ENCODE measurements around the gene PITPNM1.

DNA sequence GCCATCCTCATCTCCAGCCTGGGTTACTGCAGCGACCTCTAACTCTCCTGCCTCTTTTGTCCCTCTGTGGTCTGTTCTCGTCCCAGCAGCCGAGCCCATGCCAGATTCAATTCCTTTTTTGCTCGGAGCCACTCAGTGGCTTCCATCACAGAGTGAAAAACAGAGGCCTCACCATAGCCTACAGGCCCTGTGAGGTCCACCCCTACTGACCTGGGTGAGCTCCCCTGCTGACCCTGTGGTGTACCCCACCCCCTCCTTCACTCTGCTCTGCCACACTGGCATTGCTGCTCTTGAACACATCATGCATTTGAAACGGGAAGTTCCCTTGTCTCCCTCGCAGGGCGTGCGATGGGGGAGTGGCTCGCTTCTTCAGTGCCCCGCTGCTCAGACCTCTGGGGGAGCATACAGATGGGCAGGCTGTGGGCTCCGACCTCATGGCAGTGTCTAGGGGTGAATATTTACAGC, 20.3 kb downstream of the PITPNM1 start:
- TF ChIP-seq, protein P1, sequence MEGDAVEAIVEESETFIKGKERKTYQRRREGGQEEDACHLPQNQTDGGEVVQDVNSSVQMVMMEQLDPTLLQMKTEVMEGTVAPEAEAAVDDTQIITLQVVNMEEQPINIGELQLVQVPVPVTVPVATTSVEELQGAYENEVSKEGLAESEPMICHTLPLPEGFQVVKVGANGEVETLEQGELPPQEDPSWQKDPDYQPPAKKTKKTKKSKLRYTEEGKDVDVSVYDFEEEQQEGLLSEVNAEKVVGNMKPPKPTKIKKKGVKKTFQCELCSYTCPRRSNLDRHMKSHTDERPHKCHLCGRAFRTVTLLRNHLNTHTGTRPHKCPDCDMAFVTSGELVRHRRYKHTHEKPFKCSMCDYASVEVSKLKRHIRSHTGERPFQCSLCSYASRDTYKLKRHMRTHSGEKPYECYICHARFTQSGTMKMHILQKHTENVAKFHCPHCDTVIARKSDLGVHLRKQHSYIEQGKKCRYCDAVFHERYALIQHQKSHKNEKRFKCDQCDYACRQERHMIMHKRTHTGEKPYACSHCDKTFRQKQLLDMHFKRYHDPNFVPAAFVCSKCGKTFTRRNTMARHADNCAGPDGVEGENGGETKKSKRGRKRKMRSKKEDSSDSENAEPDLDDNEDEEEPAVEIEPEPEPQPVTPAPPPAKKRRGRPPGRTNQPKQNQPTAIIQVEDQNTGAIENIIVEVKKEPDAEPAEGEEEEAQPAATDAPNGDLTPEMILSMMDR (conservative IDR thresholded peaks at IDR 0.05; ENCODE audit: low read depth in 2 of 2): no peak
- no peak for TF ChIP-seq POLR2AphosphoS5 (IDR thresholded peaks at IDR 0.05; ENCODE audit: low read depth)
- no peak for TF ChIP-seq ZNF331 (CRISPR knock-in tag; IDR thresholded peaks at IDR 0.05; ENCODE audit: low read depth)
- TF ChIP-seq CREB1 (CRISPR knock-in tag; IDR thresholded peaks at IDR 0.05; ENCODE audit: low read depth): no peak
- TF ChIP-seq, protein P2, sequence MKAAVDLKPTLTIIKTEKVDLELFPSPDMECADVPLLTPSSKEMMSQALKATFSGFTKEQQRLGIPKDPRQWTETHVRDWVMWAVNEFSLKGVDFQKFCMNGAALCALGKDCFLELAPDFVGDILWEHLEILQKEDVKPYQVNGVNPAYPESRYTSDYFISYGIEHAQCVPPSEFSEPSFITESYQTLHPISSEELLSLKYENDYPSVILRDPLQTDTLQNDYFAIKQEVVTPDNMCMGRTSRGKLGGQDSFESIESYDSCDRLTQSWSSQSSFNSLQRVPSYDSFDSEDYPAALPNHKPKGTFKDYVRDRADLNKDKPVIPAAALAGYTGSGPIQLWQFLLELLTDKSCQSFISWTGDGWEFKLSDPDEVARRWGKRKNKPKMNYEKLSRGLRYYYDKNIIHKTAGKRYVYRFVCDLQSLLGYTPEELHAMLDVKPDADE (IDR thresholded peaks at IDR 0.05): no peak
- TF ChIP-seq, protein P3, sequence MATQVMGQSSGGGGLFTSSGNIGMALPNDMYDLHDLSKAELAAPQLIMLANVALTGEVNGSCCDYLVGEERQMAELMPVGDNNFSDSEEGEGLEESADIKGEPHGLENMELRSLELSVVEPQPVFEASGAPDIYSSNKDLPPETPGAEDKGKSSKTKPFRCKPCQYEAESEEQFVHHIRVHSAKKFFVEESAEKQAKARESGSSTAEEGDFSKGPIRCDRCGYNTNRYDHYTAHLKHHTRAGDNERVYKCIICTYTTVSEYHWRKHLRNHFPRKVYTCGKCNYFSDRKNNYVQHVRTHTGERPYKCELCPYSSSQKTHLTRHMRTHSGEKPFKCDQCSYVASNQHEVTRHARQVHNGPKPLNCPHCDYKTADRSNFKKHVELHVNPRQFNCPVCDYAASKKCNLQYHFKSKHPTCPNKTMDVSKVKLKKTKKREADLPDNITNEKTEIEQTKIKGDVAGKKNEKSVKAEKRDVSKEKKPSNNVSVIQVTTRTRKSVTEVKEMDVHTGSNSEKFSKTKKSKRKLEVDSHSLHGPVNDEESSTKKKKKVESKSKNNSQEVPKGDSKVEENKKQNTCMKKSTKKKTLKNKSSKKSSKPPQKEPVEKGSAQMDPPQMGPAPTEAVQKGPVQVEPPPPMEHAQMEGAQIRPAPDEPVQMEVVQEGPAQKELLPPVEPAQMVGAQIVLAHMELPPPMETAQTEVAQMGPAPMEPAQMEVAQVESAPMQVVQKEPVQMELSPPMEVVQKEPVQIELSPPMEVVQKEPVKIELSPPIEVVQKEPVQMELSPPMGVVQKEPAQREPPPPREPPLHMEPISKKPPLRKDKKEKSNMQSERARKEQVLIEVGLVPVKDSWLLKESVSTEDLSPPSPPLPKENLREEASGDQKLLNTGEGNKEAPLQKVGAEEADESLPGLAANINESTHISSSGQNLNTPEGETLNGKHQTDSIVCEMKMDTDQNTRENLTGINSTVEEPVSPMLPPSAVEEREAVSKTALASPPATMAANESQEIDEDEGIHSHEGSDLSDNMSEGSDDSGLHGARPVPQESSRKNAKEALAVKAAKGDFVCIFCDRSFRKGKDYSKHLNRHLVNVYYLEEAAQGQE (IDR thresholded peaks at IDR 0.05; ENCODE audit: unreplicated experiment): no peak
- TF ChIP-seq EZH2 (IDR thresholded peaks at IDR 0.05; ENCODE audit: low read depth, unreplicated experiment): no peak
- no peak for TF ChIP-seq JUNB (IDR thresholded peaks at IDR 0.05; ENCODE audit: unreplicated experiment)
- no peak for TF ChIP-seq EZH2phosphoT487 (IDR thresholded peaks at IDR 0.05; ENCODE audit: unreplicated experiment)
- TF ChIP-seq ZNF114 (CRISPR knock-in tag; IDR thresholded peaks at IDR 0.05): no peak
- no peak for TF ChIP-seq NANOG (IDR thresholded peaks at IDR 0.05; ENCODE audit: borderline replicate concordance)
- TF ChIP-seq, protein P4, sequence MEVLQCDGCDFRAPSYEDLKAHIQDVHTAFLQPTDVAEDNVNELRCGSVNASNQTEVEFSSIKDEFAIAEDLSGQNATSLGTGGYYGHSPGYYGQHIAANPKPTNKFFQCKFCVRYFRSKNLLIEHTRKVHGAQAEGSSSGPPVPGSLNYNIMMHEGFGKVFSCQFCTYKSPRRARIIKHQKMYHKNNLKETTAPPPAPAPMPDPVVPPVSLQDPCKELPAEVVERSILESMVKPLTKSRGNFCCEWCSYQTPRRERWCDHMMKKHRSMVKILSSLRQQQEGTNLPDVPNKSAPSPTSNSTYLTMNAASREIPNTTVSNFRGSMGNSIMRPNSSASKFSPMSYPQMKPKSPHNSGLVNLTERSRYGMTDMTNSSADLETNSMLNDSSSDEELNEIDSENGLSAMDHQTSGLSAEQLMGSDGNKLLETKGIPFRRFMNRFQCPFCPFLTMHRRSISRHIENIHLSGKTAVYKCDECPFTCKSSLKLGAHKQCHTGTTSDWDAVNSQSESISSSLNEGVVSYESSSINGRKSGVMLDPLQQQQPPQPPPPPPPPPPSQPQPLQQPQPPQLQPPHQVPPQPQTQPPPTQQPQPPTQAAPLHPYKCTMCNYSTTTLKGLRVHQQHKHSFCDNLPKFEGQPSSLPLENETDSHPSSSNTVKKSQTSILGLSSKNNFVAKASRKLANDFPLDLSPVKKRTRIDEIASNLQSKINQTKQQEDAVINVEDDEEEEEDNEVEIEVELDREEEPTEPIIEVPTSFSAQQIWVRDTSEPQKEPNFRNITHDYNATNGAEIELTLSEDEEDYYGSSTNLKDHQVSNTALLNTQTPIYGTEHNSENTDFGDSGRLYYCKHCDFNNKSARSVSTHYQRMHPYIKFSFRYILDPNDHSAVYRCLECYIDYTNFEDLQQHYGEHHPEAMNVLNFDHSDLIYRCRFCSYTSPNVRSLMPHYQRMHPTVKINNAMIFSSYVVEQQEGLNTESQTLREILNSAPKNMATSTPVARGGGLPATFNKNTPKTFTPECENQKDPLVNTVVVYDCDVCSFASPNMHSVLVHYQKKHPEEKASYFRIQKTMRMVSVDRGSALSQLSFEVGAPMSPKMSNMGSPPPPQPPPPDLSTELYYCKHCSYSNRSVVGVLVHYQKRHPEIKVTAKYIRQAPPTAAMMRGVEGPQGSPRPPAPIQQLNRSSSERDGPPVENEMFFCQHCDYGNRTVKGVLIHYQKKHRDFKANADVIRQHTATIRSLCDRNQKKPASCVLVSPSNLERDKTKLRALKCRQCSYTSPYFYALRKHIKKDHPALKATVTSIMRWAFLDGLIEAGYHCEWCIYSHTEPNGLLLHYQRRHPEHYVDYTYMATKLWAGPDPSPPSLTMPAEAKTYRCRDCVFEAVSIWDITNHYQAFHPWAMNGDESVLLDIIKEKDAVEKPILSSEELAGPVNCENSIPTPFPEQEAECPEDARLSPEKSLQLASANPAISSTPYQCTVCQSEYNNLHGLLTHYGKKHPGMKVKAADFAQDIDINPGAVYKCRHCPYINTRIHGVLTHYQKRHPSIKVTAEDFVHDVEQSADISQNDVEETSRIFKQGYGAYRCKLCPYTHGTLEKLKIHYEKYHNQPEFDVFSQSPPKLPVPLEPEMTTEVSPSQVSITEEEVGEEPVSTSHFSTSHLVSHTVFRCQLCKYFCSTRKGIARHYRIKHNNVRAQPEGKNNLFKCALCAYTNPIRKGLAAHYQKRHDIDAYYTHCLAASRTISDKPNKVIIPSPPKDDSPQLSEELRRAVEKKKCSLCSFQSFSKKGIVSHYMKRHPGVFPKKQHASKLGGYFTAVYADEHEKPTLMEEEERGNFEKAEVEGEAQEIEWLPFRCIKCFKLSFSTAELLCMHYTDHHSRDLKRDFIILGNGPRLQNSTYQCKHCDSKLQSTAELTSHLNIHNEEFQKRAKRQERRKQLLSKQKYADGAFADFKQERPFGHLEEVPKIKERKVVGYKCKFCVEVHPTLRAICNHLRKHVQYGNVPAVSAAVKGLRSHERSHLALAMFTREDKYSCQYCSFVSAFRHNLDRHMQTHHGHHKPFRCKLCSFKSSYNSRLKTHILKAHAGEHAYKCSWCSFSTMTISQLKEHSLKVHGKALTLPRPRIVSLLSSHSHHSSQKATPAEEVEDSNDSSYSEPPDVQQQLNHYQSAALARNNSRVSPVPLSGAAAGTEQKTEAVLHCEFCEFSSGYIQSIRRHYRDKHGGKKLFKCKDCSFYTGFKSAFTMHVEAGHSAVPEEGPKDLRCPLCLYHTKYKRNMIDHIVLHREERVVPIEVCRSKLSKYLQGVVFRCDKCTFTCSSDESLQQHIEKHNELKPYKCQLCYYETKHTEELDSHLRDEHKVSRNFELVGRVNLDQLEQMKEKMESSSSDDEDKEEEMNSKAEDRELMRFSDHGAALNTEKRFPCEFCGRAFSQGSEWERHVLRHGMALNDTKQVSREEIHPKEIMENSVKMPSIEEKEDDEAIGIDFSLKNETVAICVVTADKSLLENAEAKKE (CRISPR knock-in tag; IDR thresholded peaks at IDR 0.05): no peak
